Kidney epithelial cell (primary cell): ENCODE measurements around the gene SIRPA. TPM values are rescaled to one million over a fixed set of nuclear protein-coding genes. Genes with fewer than 3 reads are reported as not detected.

ENCODE experiments used
- DNase-seq: peaks from one replicate; pipeline ENCODE4 v3.0.0-alpha.2; 2010; ENCODE audit warnings: low read depth
- H3K27me3 ChIP-seq: 2 replicates; pipeline ENCODE4 v1.6.0; 2011; ENCODE audit warnings: low read length; ENCODE audit not compliant: control insufficient read depth, insufficient read depth
- H3K36me3 ChIP-seq: 2 replicates; pipeline ENCODE4 v1.5.1; 2011; ENCODE audit warnings: low read length; ENCODE audit not compliant: control insufficient read depth, insufficient read depth
- H3K4me3 ChIP-seq: 2 replicates; pipeline ENCODE4 v1.5.1; 2011; ENCODE audit warnings: low read depth, mild to moderate bottlenecking, control low read depth, low read length
- CTCF ChIP-seq: IDR thresholded peaks from 2 replicates; pipeline ENCODE4 v1.5.1; 2011; ENCODE audit warnings: mild to moderate bottlenecking, moderate library complexity, low read length, control low read depth, inconsistent platforms; ENCODE audit not compliant: insufficient read depth, poor library complexity, severe bottlenecking
- total RNA-seq: library from RNA; depleted of rRNA; stranded (reverse); fragments of >200 nt; gene quantifications from 2 replicates; pipeline ENCODE4 v1.2.3, GENCODE V29; 2015

The SIRPA gene
- total RNA-seq, 1 donor from 2014 or later: 40.6 TPM

GRCh38 chr20:1927217-1927616 lies 32.0 kb downstream of the SIRPA start:
- Histone ChIP-seq H3K27me3 (no peaks in the 10 kb centered on the region), H3K36me3 (peaks cover 2% of the 10 kb centered on the region), H3K4me3 (no peak overlapping the region)
- DNase-seq: no peak
- TF ChIP-seq CTCF: no peak

- no peak for TF ChIP-seq CTCF
- Histone ChIP-seq H3K27me3 (no peaks in the 10 kb centered on the region), H3K4me3 (no peak overlapping the region), H3K36me3 (peaks cover 2% of the 10 kb centered on the region)
- no peak for DNase-seq
Observed at GRCh38 chr20:1928154-1928553, 32.9 kb downstream of the SIRPA start.

GRCh38 chr20:1928782-1929181 lies 33.6 kb downstream of the SIRPA start:
- no peak for DNase-seq
- H3K27me3 ChIP-seq: no peaks in the 10 kb centered on the region
- TF ChIP-seq CTCF: no peak
- no peak overlapping the region for H3K4me3 ChIP-seq
- peaks cover 2% of the 10 kb centered on the region for H3K36me3 ChIP-seq

GRCh38 chr20:1929460-1929859 lies 34.3 kb downstream of the SIRPA start:
- DNase-seq: no peak
- no peak for TF ChIP-seq CTCF
- H3K36me3 ChIP-seq: peaks cover 2% of the 10 kb centered on the region

GRCh38 chr20:1930165-1930564 lies 35.0 kb downstream of the SIRPA start:
- H3K27me3 ChIP-seq: no peaks in the 10 kb centered on the region
- DNase-seq: no peak
- no peak overlapping the region for H3K4me3 ChIP-seq
- TF ChIP-seq CTCF: no peak
- H3K36me3 ChIP-seq: peaks cover 2% of the 10 kb centered on the region

More at GRCh38 chr20:1929460-1929859, 34.3 kb downstream of the SIRPA start:
- H3K4me3 ChIP-seq: no peak overlapping the region
- H3K27me3 ChIP-seq: no peaks in the 10 kb centered on the region

- Histone ChIP-seq H3K36me3 (peaks cover 2% of the 10 kb centered on the region), H3K4me3 (no peak overlapping the region), H3K27me3 (no peaks in the 10 kb centered on the region)
- no peak for DNase-seq
- no peak for TF ChIP-seq CTCF
Observed at GRCh38 chr20:1931830-1932229, 36.6 kb downstream of the SIRPA start.
